Measurements from ENCODE around the gene AHCYL2. TPM values are rescaled to one million over a fixed set of nuclear protein-coding genes. Genes with fewer than 3 reads are reported as not detected.

AHCYL2 gene
- total RNA-seq, 1 experiment from 2014 or later, result 17.0 TPM

DNA sequence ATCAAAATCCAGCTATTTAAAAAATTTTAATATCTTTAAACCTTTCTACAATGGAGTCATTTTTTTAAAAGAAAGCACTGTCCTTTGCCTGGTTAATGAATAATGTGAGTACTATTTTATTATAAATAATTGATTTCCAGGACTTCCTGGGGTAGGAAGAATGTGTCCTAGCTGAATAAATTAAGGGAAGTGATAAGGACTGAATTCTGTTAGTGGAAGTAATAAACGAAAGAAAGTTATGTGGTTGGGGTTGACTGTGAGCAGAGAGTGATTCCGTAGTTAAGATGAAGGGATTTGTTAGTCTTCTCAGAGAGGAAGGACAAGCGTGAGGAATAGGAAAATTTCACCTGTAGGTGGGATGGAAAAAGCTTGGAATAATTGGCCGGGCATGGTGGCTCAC lies 59.1 kb downstream of the AHCYL2 start:
- H3K36me3 ChIP-seq (ENCODE audit: control insufficient read depth in 1 of 2, insufficient read depth in 2 of 2, low read length in 2 of 2), result no peaks in the 10 kb centered on the region
- H3K27me3 ChIP-seq (ENCODE audit: insufficient read depth, low read length), result no peaks in the 10 kb centered on the region
- no peak overlapping the region for H3K27ac ChIP-seq (ENCODE audit: low read depth, low read length)
- ChIA-PET CTCF (interaction anchor here (1.5 kb wide), 1 partner anchor 15 kb away, joined by 7 read pairs; no protein-coding TSS in a partner anchor), POLR2A (no interaction called here), RAD21 (ENCODE audit: low non-redundant PET in 1 of 2, low total read pairs in 2 of 2, uncharacterized antibody in 2 of 2, unreplicated experiment in 2 of 2) (no interaction called here)
- H3K9me2 ChIP-seq (ENCODE audit: insufficient read depth), result no peaks in the 10 kb centered on the region
- BruUV-seq (replicated peaks), result no TSS peak
- H3K4me1 ChIP-seq (ENCODE audit: control insufficient read depth in 1 of 2, insufficient read depth in 2 of 2, low read length in 2 of 2), result peaks cover 0 to 7% of the 10 kb centered on the region in 2 experiments; a peak in 1 of 4 replicates
- TF ChIP-seq RAD21 (IDR thresholded peaks at IDR 0.05; ENCODE audit: low read depth) (no peak), POLR2A (IDR thresholded peaks at IDR 0.05; ENCODE audit: borderline replicate concordance, extremely low read depth, insufficient read depth, insufficient read length) (no peak), ZFX (IDR thresholded peaks at IDR 0.05) (no peak), SRF (IDR thresholded peaks at IDR 0.05; ENCODE audit: low read depth) (no peak), POLR2AphosphoS5 (IDR thresholded peaks at IDR 0.05; ENCODE audit: low read depth, low read length) (no peak)
- TF ChIP-seq, protein P1, sequence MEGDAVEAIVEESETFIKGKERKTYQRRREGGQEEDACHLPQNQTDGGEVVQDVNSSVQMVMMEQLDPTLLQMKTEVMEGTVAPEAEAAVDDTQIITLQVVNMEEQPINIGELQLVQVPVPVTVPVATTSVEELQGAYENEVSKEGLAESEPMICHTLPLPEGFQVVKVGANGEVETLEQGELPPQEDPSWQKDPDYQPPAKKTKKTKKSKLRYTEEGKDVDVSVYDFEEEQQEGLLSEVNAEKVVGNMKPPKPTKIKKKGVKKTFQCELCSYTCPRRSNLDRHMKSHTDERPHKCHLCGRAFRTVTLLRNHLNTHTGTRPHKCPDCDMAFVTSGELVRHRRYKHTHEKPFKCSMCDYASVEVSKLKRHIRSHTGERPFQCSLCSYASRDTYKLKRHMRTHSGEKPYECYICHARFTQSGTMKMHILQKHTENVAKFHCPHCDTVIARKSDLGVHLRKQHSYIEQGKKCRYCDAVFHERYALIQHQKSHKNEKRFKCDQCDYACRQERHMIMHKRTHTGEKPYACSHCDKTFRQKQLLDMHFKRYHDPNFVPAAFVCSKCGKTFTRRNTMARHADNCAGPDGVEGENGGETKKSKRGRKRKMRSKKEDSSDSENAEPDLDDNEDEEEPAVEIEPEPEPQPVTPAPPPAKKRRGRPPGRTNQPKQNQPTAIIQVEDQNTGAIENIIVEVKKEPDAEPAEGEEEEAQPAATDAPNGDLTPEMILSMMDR (IDR thresholded peaks at IDR 0.05 in 2 of 3, conservative IDR thresholded peaks at IDR 0.05 in 1 of 3; ENCODE audit: borderline replicate concordance in 1 of 3, insufficient read depth in 1 of 3, low read depth in 2 of 3, low read length in 2 of 3), result no peak
- no peak for ATAC-seq
- intact Hi-C loops (cut with micrococcal nuclease), result no loop called here
- H3K9me3 ChIP-seq (ENCODE audit: control insufficient read depth in 1 of 2, insufficient read depth in 1 of 2, low read depth in 1 of 2, low read length in 2 of 2), result no peaks in the 10 kb centered on the region
- no peak overlapping the region for H3K4me2 ChIP-seq (ENCODE audit: low read length)
- H3K9ac ChIP-seq (ENCODE audit: low read length), result no peak overlapping the region
- no peak overlapping the region for H2AFZ ChIP-seq (ENCODE audit: low read depth, low read length, poor library complexity, severe bottlenecking)
- no peak for DNase-seq (ENCODE audit: low read depth, low spot score)
- no peaks in the 10 kb centered on the region for H4K20me1 ChIP-seq (ENCODE audit: insufficient read depth)
- no peaks in the 10 kb centered on the region for H3K79me2 ChIP-seq (ENCODE audit: insufficient read depth, low read length)
- H3K4me3 ChIP-seq (replicated peaks in 1 of 2; ENCODE audit: low read depth in 1 of 2, low read length in 2 of 2), result no peak overlapping the region

DNA sequence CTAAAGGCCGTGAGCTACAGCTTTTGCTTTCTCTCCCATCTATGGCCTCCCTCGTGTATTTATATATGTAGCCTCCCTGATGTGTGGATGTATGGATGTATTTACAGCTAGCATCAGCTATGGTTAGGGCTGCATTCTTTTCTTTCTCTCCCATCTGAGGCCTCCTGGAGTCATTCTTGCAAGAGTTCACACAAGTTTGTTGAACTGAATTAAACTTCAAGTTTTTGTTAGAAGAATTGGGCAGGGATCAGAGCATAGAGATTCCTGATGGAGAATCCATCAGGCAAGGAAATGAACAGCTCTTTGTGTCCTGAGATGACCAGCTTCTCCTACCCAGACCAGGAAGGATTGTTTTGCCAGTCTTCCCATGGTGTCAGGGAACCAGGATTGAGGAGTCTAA lies 60.3 kb downstream of the AHCYL2 start:
- ChIA-PET CTCF (interaction anchor here (0.6 to 1.5 kb wide), 2 partner anchors 14 to 71 kb away, joined by 4 to 7 read pairs; no protein-coding TSS in a partner anchor), RAD21 (ENCODE audit: low non-redundant PET in 1 of 2, low total read pairs in 2 of 2, uncharacterized antibody in 2 of 2, unreplicated experiment in 2 of 2) (no interaction called here), POLR2A (no interaction called here)
- Histone ChIP-seq H3K4me1 (ENCODE audit: control insufficient read depth in 1 of 2, insufficient read depth in 2 of 2, low read length in 2 of 2) (no peaks in the 10 kb centered on the region), H3K9me2 (ENCODE audit: insufficient read depth) (no peaks in the 10 kb centered on the region), H3K9me3 (ENCODE audit: control insufficient read depth in 1 of 2, insufficient read depth in 1 of 2, low read depth in 1 of 2, low read length in 2 of 2) (no peaks in the 10 kb centered on the region), H3K4me2 (ENCODE audit: low read length) (no peak overlapping the region), H4K20me1 (ENCODE audit: insufficient read depth) (no peaks in the 10 kb centered on the region), H3K27ac (ENCODE audit: low read depth, low read length) (no peak overlapping the region), H3K36me3 (ENCODE audit: control insufficient read depth in 1 of 2, insufficient read depth in 2 of 2, low read length in 2 of 2) (no peaks in the 10 kb centered on the region), H3K27me3 (ENCODE audit: insufficient read depth, low read length) (no peaks in the 10 kb centered on the region), H3K79me2 (ENCODE audit: insufficient read depth, low read length) (no peaks in the 10 kb centered on the region), H3K9ac (ENCODE audit: low read length) (no peak overlapping the region), H3K4me3 (replicated peaks in 1 of 2; ENCODE audit: low read depth in 1 of 2, low read length in 2 of 2) (no peak overlapping the region), H2AFZ (ENCODE audit: low read depth, low read length, poor library complexity, severe bottlenecking) (no peak overlapping the region)
- TF ChIP-seq, protein P2, sequence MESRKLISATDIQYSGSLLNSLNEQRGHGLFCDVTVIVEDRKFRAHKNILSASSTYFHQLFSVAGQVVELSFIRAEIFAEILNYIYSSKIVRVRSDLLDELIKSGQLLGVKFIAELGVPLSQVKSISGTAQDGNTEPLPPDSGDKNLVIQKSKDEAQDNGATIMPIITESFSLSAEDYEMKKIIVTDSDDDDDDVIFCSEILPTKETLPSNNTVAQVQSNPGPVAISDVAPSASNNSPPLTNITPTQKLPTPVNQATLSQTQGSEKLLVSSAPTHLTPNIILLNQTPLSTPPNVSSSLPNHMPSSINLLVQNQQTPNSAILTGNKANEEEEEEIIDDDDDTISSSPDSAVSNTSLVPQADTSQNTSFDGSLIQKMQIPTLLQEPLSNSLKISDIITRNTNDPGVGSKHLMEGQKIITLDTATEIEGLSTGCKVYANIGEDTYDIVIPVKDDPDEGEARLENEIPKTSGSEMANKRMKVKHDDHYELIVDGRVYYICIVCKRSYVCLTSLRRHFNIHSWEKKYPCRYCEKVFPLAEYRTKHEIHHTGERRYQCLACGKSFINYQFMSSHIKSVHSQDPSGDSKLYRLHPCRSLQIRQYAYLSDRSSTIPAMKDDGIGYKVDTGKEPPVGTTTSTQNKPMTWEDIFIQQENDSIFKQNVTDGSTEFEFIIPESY (IDR thresholded peaks at IDR 0.05; ENCODE audit: extremely low read depth, insufficient replicate concordance, low read length), result no peak
- TF ChIP-seq POLR2AphosphoS5 (IDR thresholded peaks at IDR 0.05; ENCODE audit: low read depth, low read length), result no peak
- no peak for TF ChIP-seq ELF1 (IDR thresholded peaks at IDR 0.05; ENCODE audit: borderline replicate concordance, low read depth)
- TF ChIP-seq TCF7L2 (IDR thresholded peaks at IDR 0.05; ENCODE audit: borderline replicate concordance, extremely low read depth, insufficient read depth, insufficient read length), result no peak
- TF ChIP-seq JUND (IDR thresholded peaks at IDR 0.05), result no peak
- TF ChIP-seq RAD21 (IDR thresholded peaks at IDR 0.05; ENCODE audit: low read depth), result no peak
- TF ChIP-seq SRF (IDR thresholded peaks at IDR 0.05; ENCODE audit: low read depth), result no peak
- intact Hi-C loops (cut with micrococcal nuclease), result no loop called here
- DNase-seq (ENCODE audit: low read depth, low spot score) (no peak), ATAC-seq (no peak)
- BruUV-seq (replicated peaks), result no TSS peak

All from HCT116 (cell line).